Thyroid gland (tissue), 4 donors: ENCODE results near the gene RAB3B.

Experiments used
- POLR2A ChIP-seq, 2 donors: fragments of 450-650 bp; IDR thresholded peaks; one replicate each; pipeline ENCODE4 v1.6.1; 2017; ENCODE audit warnings: antibody characterized with exemption in 2 of 2, mild to moderate bottlenecking in 2 of 2, moderate library complexity in 1 of 2
- TF ChIP-seq, protein P1 (sequence below), 6 experiments: fragments of 200-600 bp in 3 of 6; fragments of 450-650 bp in 3 of 6; sonication (generic) in 3 of 6; IDR thresholded peaks; one replicate each; pipeline ENCODE4 v1.5.1; 2016 to 2019; ENCODE audit warnings: antibody characterized with exemption in 6 of 6, mild to moderate bottlenecking in 2 of 6, inconsistent platforms in 1 of 6, moderate library complexity in 1 of 6

- TF ChIP-seq, protein P1, sequence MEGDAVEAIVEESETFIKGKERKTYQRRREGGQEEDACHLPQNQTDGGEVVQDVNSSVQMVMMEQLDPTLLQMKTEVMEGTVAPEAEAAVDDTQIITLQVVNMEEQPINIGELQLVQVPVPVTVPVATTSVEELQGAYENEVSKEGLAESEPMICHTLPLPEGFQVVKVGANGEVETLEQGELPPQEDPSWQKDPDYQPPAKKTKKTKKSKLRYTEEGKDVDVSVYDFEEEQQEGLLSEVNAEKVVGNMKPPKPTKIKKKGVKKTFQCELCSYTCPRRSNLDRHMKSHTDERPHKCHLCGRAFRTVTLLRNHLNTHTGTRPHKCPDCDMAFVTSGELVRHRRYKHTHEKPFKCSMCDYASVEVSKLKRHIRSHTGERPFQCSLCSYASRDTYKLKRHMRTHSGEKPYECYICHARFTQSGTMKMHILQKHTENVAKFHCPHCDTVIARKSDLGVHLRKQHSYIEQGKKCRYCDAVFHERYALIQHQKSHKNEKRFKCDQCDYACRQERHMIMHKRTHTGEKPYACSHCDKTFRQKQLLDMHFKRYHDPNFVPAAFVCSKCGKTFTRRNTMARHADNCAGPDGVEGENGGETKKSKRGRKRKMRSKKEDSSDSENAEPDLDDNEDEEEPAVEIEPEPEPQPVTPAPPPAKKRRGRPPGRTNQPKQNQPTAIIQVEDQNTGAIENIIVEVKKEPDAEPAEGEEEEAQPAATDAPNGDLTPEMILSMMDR (IDR thresholded peaks at IDR 0.05), result no peak
- TF ChIP-seq POLR2A (IDR thresholded peaks at IDR 0.05), result no peak
Observed at GRCh38 chr1:51898090-51898734, 92.3 kb downstream of the RAB3B start.
